HG02623 (cell line): ENCODE measurements around the gene CLSTN2.

Source experiments
- ATAC-seq: cut with Tn5 transposase; IDR thresholded peaks from one replicate; pipeline ENCODE4 v1.9.1; 2021; ENCODE audit warnings: moderate library complexity; ENCODE audit not compliant: unreplicated experiment

The CLSTN2 gene

GRCh38 chr3:140143367-140144069 is 208.5 kb downstream of the CLSTN2 start:
- no peak for ATAC-seq

- no peak for ATAC-seq
These were observed 210.5 kb downstream of the CLSTN2 start for GRCh38 chr3:140145528-140145927.

GRCh38 chr3:140146668-140147067 is 211.7 kb downstream of the CLSTN2 start:
- no peak for ATAC-seq

- no peak for ATAC-seq
These were observed 213.0 kb downstream of the CLSTN2 start for GRCh38 chr3:140147965-140148490.

GRCh38 chr3:140148824-140149390 is 213.9 kb downstream of the CLSTN2 start:
- no peak for ATAC-seq

GRCh38 chr3:140151321-140151720 is 216.3 kb downstream of the CLSTN2 start:
- ATAC-seq: no peak

GRCh38 chr3:140152851-140153639 is 218.1 kb downstream of the CLSTN2 start:
- no peak for ATAC-seq

GRCh38 chr3:140153736-140154135 is 218.8 kb downstream of the CLSTN2 start:
- ATAC-seq: no peak

- no peak for ATAC-seq
These were observed 222.2 kb downstream of the CLSTN2 start for GRCh38 chr3:140157161-140157560.

GRCh38 chr3:140159646-140160045 is 224.7 kb downstream of the CLSTN2 start:
- no peak for ATAC-seq

GRCh38 chr3:140160553-140160952 is 225.6 kb downstream of the CLSTN2 start:
- no peak for ATAC-seq

- no peak for ATAC-seq
These were observed 227.6 kb downstream of the CLSTN2 start for GRCh38 chr3:140162551-140162950.

GRCh38 chr3:140163159-140163763 is 228.3 kb downstream of the CLSTN2 start:
- ATAC-seq: no peak

- ATAC-seq: no peak
These were observed 229.2 kb downstream of the CLSTN2 start for GRCh38 chr3:140164156-140164555.

GRCh38 chr3:140164922-140165590 is 230.1 kb downstream of the CLSTN2 start:
- ATAC-seq: no peak

GRCh38 chr3:140165781-140166180 is 230.8 kb downstream of the CLSTN2 start:
- no peak for ATAC-seq

GRCh38 chr3:140166861-140167599 is 232.0 kb downstream of the CLSTN2 start:
- no peak for ATAC-seq

- no peak for ATAC-seq
These were observed 232.8 kb downstream of the CLSTN2 start for GRCh38 chr3:140167600-140168281.

GRCh38 chr3:140170612-140171011 is 235.6 kb downstream of the CLSTN2 start:
- ATAC-seq: peak; percentile 97

GRCh38 chr3:140176526-140176925 is 241.5 kb downstream of the CLSTN2 start:
- no peak for ATAC-seq
